B cell (primary cell): ENCODE data around the gene GDF9. TPM values are rescaled to one million over a fixed set of nuclear protein-coding genes. Genes with fewer than 3 reads are reported as not detected.

Experiments used
- ATAC-seq: fragments of 200-7000 bp; cut with Tn5 transposase; one replicate; pipeline ENCODE4 v1.10.0; 2021; ENCODE audit warnings: low read depth, mild to moderate bottlenecking, moderate number of reproducible peaks, moderate library complexity
- CTCF ChIA-PET: fragments of 350-600 bp; sonication (Branson Sonifier 250); formaldehyde crosslinking; loops from one replicate; lab custom pipeline; 2021; ENCODE audit warnings: antibody characterized with exemption, inconsistent platforms; lab: Charles Lee
- POLR2A ChIA-PET: fragments of 350-600 bp; sonication (Branson Sonifier 250); formaldehyde crosslinking; loops from one replicate; lab custom pipeline; 2021; ENCODE audit warnings: antibody characterized with exemption; lab: Charles Lee
- DNase-seq: peaks from one replicate; pipeline ENCODE4 v3.0.0; 2013
- H2AFZ ChIP-seq: 2 replicates; pipeline ENCODE4 v1.6.1; 2012; ENCODE audit warnings: mild to moderate bottlenecking, low read depth, low read length; ENCODE audit not compliant: insufficient read depth, poor library complexity, severe bottlenecking
- H3K27ac ChIP-seq, 2 donors: 1 replicate in 1 of 2; 2 replicates in 1 of 2; pipeline ENCODE4 v1.5.1; 2012 to 2013; ENCODE audit warnings: low read length in 2 of 2, mild to moderate bottlenecking in 2 of 2, moderate library complexity in 1 of 2
- H3K27me3 ChIP-seq, 4 experiments: fragments of 200-600 bp in 1 of 4; sonication (generic) in 1 of 4; replicated peaks in 1 of 4; 1 replicate in 2 of 4; 2 replicates in 2 of 4; pipeline versions ENCODE4 v1.6.1 to v1.7.0; 2013 to 2016; ENCODE audit warnings: low read length in 3 of 4, mild to moderate bottlenecking in 2 of 4, mixed read lengths in 1 of 4, moderate library complexity in 1 of 4; ENCODE audit not compliant: insufficient read depth in 4 of 4, control insufficient read depth in 3 of 4; ENCODE audit errors: control extremely low read depth in 1 of 4
- H3K36me3 ChIP-seq, 2 experiments: replicated peaks in 1 of 2; 1 replicate in 1 of 2; 2 replicates in 1 of 2; pipeline versions ENCODE4 v1.6.1 to v1.7.1; 2013; ENCODE audit warnings: low read length in 1 of 2; ENCODE audit not compliant: insufficient read depth in 2 of 2, control insufficient read depth in 1 of 2; ENCODE audit errors: control extremely low read depth in 1 of 2, extremely low read depth in 1 of 2
- H3K4me1 ChIP-seq, 2 donors: fragments of 200-600 bp in 1 of 2; sonication (generic) in 1 of 2; 1 replicate in 1 of 2; 2 replicates in 1 of 2; pipeline versions ENCODE4 v1.5.1 to v1.6.1; 2013 to 2017; ENCODE audit warnings: low read length in 2 of 2; ENCODE audit not compliant: control insufficient read depth in 2 of 2, insufficient read depth in 2 of 2
- H3K4me2 ChIP-seq: replicated peaks from 2 replicates; pipeline ENCODE3; 2012; ENCODE audit warnings: mild to moderate bottlenecking, low read depth, low read length; ENCODE audit not compliant: poor library complexity, severe bottlenecking
- H3K4me3 ChIP-seq, 5 experiments: fragments of 200-600 bp in 1 of 5; sonication (generic) in 1 of 5; 1 replicate in 3 of 5; 2 replicates in 2 of 5; pipeline versions ENCODE4 v1.5.1 to v1.7.0; 2011 to 2016; ENCODE audit warnings: low read length in 4 of 5, mild to moderate bottlenecking in 4 of 5, low read depth in 2 of 5, control low read depth in 1 of 5, moderate library complexity in 1 of 5; ENCODE audit not compliant: insufficient read depth in 1 of 5; ENCODE audit errors: control extremely low read depth in 1 of 5, extremely low read depth in 1 of 5
- H3K79me2 ChIP-seq: fragments of 200-600 bp; sonication (generic); one replicate; pipeline ENCODE4 v1.6.0; 2016; ENCODE audit warnings: low read length; ENCODE audit not compliant: control insufficient read depth, insufficient read depth
- H3K9ac ChIP-seq: fragments of 200-600 bp; sonication (generic); 2 replicates; pipeline ENCODE4 v1.6.1; 2017; ENCODE audit warnings: mild to moderate bottlenecking, low read length, moderate library complexity
- H3K9me3 ChIP-seq, 3 donors: one replicate each; pipeline versions ENCODE4 v1.6.1 to v1.7.1; 2013; ENCODE audit warnings: low read length in 2 of 3; ENCODE audit not compliant: control insufficient read depth in 2 of 3, insufficient read depth in 1 of 3; ENCODE audit errors: control extremely low read depth in 1 of 3
- H4K20me1 ChIP-seq: 2 replicates; pipeline ENCODE4 v1.6.0; 2012; ENCODE audit warnings: mild to moderate bottlenecking, low read length; ENCODE audit not compliant: insufficient read depth, control insufficient read depth, poor library complexity, severe bottlenecking
- H3K27ac Mint-ChIP-seq: one replicate; pipeline ENCODE4 v1.8.0; 2021; ENCODE audit warnings: mixed read lengths
- H3K27me3 Mint-ChIP-seq: one replicate; pipeline ENCODE4 v1.8.0; 2021; ENCODE audit warnings: mixed read lengths
- H3K4me1 Mint-ChIP-seq: one replicate; pipeline ENCODE4 v1.8.0; 2021; ENCODE audit warnings: mixed read lengths
- H3K4me3 Mint-ChIP-seq: one replicate; pipeline ENCODE4 v1.8.0; 2021; ENCODE audit warnings: mixed read lengths
- H3K9me3 Mint-ChIP-seq: one replicate; pipeline ENCODE4 v1.8.0; 2022; ENCODE audit warnings: mixed read lengths; ENCODE audit not compliant: insufficient read depth
- EZH2 ChIP-seq: IDR thresholded peaks from 2 replicates; pipeline ENCODE4 v1.6.1; 2012; ENCODE audit warnings: borderline replicate concordance, low read depth, mild to moderate bottlenecking, moderate library complexity, low read length; ENCODE audit not compliant: insufficient read depth, poor library complexity, severe bottlenecking
- WGBS: methylation state at CpG from one replicate; pipeline ENCODE4 v1.1.5; 2013; ENCODE audit warnings: missing lambda C conversion rate; ENCODE audit not compliant: insufficient coverage; 5-methylcytosine and 5-hydroxymethylcytosine counted together
- intact Hi-C: fragments of 100-400 bp; cut with micrococcal nuclease; formaldehyde crosslinking; loops from one replicate; pipeline ENCODE4 v1.10.0; 2022
- polyA plus RNA-seq: library from polyadenylated mRNA; depleted of rRNA; stranded (reverse); fragments of >200 nt; gene quantifications from 2 replicates; pipeline ENCODE4 v1.2.3, GENCODE V29; 2012
- total RNA-seq, 2 donors: library from RNA; stranded (reverse); fragments of 120-200 nt in 1 of 2; gene quantifications; 1 replicate in 1 of 2; 2 replicates in 1 of 2; pipeline versions ENCODE4 v1.2.3 to v1.2.4, GENCODE V29; 2013 to 2022
- TF ChIP-seq, protein P1 (sequence below): fragments of 200-600 bp; IDR thresholded peaks from one replicate; pipeline ENCODE4 v1.8.0; 2022; ENCODE audit warnings: antibody characterized with exemption, mild to moderate bottlenecking

The GDF9 gene
- total and polyA plus RNA-seq, 2 donors (not counting 1 experiment from before 2014, with no cell fraction given): 0.67 to 0.88 TPM

DNA sequence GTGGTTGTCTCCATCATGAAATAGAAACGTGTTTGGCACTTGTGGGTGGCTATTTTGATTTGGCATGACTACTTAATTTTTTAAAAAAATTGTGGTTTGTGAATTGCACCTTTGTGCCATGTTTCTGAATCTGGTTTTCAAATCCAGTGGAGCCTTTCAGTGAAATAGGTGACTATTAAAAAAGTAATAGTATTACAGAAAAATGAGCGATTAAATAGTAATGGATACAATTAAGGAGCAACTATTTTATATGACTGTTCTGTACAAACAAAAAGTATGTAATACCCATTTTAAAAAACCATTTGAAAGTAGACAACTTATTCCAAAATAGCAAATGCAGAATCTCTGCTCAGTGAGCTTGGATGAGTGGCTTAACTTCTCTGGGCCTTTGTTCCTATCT lies 50.2 kb downstream of the GDF9 start:
- no CpG with 5 or more reads among the region's 2 CpGs for WGBS
- Mint-ChIP-seq H3K27me3 (peaks cover 29% of the 10 kb centered on the region), H3K9me3 (no peaks in the 10 kb centered on the region), H3K27ac (no peak overlapping the region), H3K4me1 (peaks cover 22% of the 10 kb centered on the region), H3K4me3 (no peak overlapping the region)
- Histone ChIP-seq H3K4me3 (no peak overlapping the region), H3K9me3 (peaks cover 0 to 5% (median 1%) of the 10 kb centered on the region in 3 donors), H3K9ac (no peak overlapping the region), H2AFZ (no peak overlapping the region), H4K20me1 (no peaks in the 10 kb centered on the region), H3K4me2 (no peak overlapping the region), H3K27ac (no peak overlapping the region), H3K27me3 (peaks cover 0 to 48% (median 29%) of the 10 kb centered on the region in 4 experiments), H3K79me2 (no peaks in the 10 kb centered on the region), H3K36me3 (no peaks in the 10 kb centered on the region), H3K4me1 (peaks cover 24% of the 10 kb centered on the region in 2 donors)
- intact Hi-C loops: loop anchor here (2.0 kb wide), 1 partner anchor 79 kb away; the partner anchor contains the start of gene KIF3A
- ATAC-seq (no peak), DNase-seq (no peak)
- ChIA-PET CTCF (interaction anchor here (1.8 to 3.3 kb wide), 2 partner anchors 13 to 578 kb away, joined by 7 to 18 read pairs; partner anchors contain the start of gene SHROOM1), POLR2A (no interaction called here)
- no peak for TF ChIP-seq EZH2
- TF ChIP-seq, protein P1, sequence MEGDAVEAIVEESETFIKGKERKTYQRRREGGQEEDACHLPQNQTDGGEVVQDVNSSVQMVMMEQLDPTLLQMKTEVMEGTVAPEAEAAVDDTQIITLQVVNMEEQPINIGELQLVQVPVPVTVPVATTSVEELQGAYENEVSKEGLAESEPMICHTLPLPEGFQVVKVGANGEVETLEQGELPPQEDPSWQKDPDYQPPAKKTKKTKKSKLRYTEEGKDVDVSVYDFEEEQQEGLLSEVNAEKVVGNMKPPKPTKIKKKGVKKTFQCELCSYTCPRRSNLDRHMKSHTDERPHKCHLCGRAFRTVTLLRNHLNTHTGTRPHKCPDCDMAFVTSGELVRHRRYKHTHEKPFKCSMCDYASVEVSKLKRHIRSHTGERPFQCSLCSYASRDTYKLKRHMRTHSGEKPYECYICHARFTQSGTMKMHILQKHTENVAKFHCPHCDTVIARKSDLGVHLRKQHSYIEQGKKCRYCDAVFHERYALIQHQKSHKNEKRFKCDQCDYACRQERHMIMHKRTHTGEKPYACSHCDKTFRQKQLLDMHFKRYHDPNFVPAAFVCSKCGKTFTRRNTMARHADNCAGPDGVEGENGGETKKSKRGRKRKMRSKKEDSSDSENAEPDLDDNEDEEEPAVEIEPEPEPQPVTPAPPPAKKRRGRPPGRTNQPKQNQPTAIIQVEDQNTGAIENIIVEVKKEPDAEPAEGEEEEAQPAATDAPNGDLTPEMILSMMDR: no peak

DNA sequence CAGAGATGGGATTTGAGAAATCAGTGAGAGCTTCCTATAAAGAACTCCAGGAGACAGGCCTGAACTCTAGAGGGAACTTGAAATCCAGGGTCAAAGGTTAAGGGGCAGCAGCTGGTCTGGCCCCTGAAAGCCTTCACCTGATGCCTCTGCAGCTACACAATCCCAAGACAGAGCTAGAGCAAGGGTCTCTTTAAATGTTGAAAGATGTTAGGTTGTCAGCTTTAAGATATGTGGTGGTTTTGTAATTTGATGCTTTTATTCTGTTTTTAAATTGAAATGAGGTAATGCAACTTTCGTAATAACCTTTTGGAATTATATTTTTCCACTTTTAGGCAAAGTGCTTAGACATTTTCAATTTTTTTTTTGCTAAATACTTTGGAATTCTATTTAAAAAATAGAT lies 50.8 kb downstream of the GDF9 start:
- ATAC-seq (no peak), DNase-seq (no peak)
- H4K20me1 ChIP-seq: no peaks in the 10 kb centered on the region
- TF ChIP-seq, protein P1: no peak
- no peak for TF ChIP-seq EZH2
- POLR2A ChIA-PET: no interaction called here
- H3K4me2 ChIP-seq: no peak overlapping the region
- CTCF ChIA-PET: interaction anchor here (1.1 to 3.3 kb wide), 4 partner anchors 8 to 315 kb away, joined by 3 to 18 read pairs (median 4); partner anchors contain the start of gene SHROOM1
- peaks cover 0 to 5% (median 1%) of the 10 kb centered on the region in 3 donors for H3K9me3 ChIP-seq
- peaks cover 33% of the 10 kb centered on the region for H3K27me3 Mint-ChIP-seq
- H3K4me1 Mint-ChIP-seq: peaks cover 22% of the 10 kb centered on the region
- H3K4me3 ChIP-seq: no peak overlapping the region
- peak overlapping the region; percentile 55 for H3K4me3 Mint-ChIP-seq
- no peaks in the 10 kb centered on the region for H3K36me3 ChIP-seq
- no peak overlapping the region for H3K27ac Mint-ChIP-seq
- H3K79me2 ChIP-seq: no peaks in the 10 kb centered on the region
- H3K4me1 ChIP-seq: peaks cover 24% of the 10 kb centered on the region in 2 donors
- intact Hi-C loops: no loop called here
- no peak overlapping the region for H2AFZ ChIP-seq
- H3K27ac ChIP-seq: no peak overlapping the region
- H3K9me3 Mint-ChIP-seq: no peaks in the 10 kb centered on the region
- H3K9ac ChIP-seq: no peak overlapping the region
- peaks cover 0 to 45% (median 28%) of the 10 kb centered on the region in 4 experiments for H3K27me3 ChIP-seq
- no CpG with 5 or more reads among the region's 1 CpG for WGBS
